ENCODE results near the gene DYSF. TPM values are rescaled to one million over a fixed set of nuclear protein-coding genes. Genes with fewer than 3 reads are reported as not detected.

The DYSF gene
- total RNA-seq, 1 donor: 0.18 TPM

- no peak for DNase-seq (ENCODE audit: low read depth)
- no peak overlapping the region for H3K4me3 ChIP-seq (ENCODE audit: low read depth, low read length)
- no peak for TF ChIP-seq CTCF (IDR thresholded peaks at IDR 0.05; ENCODE audit: insufficient read depth, low read length)
These were observed 267.4 kb downstream of the DYSF start for GRCh38 chr2:71720596-71721361.

DNA sequence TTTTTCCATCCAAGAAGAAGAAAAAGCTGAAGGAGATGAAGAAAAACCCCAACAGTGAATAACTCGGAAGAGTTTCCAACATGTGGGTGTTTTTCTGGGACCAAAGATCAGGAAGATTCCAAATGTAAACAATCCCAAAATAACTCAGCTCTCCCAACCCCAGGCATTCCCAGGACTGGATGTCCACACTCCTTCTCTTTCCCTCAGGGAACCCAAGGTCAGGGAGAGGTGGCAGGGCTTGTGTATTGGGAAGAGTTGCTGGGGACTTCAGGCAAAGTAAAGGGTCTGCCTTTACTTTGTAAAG lies 268.0 kb downstream of the DYSF start:
- TF ChIP-seq CTCF (IDR thresholded peaks at IDR 0.05; ENCODE audit: insufficient read depth, low read length): no peak
- no peak overlapping the region for H3K4me3 ChIP-seq (ENCODE audit: low read depth, low read length)
- peak; percentile 48 for DNase-seq (ENCODE audit: low read depth)

DNA sequence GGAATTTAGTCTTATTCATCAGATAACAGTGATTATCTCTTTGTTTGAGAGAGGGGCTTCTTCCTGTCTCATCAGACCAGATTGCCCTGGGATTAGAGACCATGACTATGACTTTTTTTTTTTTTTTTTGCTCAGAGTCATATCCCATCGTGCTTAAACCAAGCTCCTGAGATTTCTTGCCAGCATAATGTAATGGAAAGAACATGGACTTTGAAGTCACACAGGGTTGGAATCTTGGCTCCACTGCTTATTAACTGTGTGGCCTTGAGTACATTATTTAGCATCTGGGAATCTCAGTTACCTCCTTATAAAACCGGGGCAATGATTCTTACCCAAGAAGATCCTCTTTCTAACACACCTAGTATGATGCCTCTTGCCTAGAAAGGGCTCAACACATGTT lies 268.3 kb downstream of the DYSF start:
- H3K4me3 ChIP-seq (ENCODE audit: low read depth, low read length): no peak overlapping the region
- DNase-seq (ENCODE audit: low read depth): peak; percentile 28
- TF ChIP-seq CTCF (IDR thresholded peaks at IDR 0.05; ENCODE audit: insufficient read depth, low read length): no peak

GRCh38 chr2:71722286-71722685 lies 268.9 kb downstream of the DYSF start:
- no peak for TF ChIP-seq CTCF (IDR thresholded peaks at IDR 0.05; ENCODE audit: insufficient read depth, low read length)
- no peak overlapping the region for H3K4me3 ChIP-seq (ENCODE audit: low read depth, low read length)
- no peak for DNase-seq (ENCODE audit: low read depth)

GRCh38 chr2:71724793-71725192 lies 271.4 kb downstream of the DYSF start:
- no peak overlapping the region for H3K4me3 ChIP-seq (ENCODE audit: low read depth, low read length)
- no peak for TF ChIP-seq CTCF (IDR thresholded peaks at IDR 0.05; ENCODE audit: insufficient read depth, low read length)
- no peak for DNase-seq (ENCODE audit: low read depth)

- no peak for DNase-seq (ENCODE audit: low read depth)
- no peak overlapping the region for H3K4me3 ChIP-seq (ENCODE audit: low read depth, low read length)
These were observed 272.5 kb downstream of the DYSF start for GRCh38 chr2:71725836-71726235.

More at GRCh38 chr2:71725836-71726235, 272.5 kb downstream of the DYSF start:
- no peak for TF ChIP-seq CTCF (IDR thresholded peaks at IDR 0.05; ENCODE audit: insufficient read depth, low read length)

Data from fibroblast of the aortic adventitia (primary cell).